KMS-11 (cell line): Measurements from ENCODE around the gene BCAM.

ENCODE experiments used
- H2AFZ ChIP-seq: fragments of 200-600 bp; sonication (generic); 2 replicates; pipeline ENCODE4 v1.6.1; 2016; ENCODE audit warnings: antibody characterized with exemption, mixed run types, low read depth
- H3K27ac ChIP-seq: fragments of 200-600 bp; sonication (generic); 2 replicates; pipeline ENCODE4 v1.6.1; 2016; ENCODE audit warnings: mild to moderate bottlenecking, mixed run types
- H3K27me3 ChIP-seq: fragments of 200-600 bp; sonication (generic); 2 replicates; pipeline ENCODE4 v1.6.1; 2017; ENCODE audit warnings: mild to moderate bottlenecking, low read depth, mixed run types, moderate library complexity; ENCODE audit not compliant: insufficient read depth
- H3K36me3 ChIP-seq: fragments of 200-600 bp; sonication (generic); 2 replicates; pipeline ENCODE4 v1.6.1; 2017; ENCODE audit warnings: mild to moderate bottlenecking, mixed run types; ENCODE audit not compliant: insufficient read depth
- H3K4me1 ChIP-seq: fragments of 200-600 bp; sonication (generic); 2 replicates; pipeline ENCODE4 v1.6.1; 2016; ENCODE audit warnings: mild to moderate bottlenecking, low read depth, mixed run types; ENCODE audit not compliant: poor library complexity, severe bottlenecking
- H3K4me2 ChIP-seq: fragments of 200-600 bp; sonication (generic); 2 replicates; pipeline ENCODE4 v1.7.0; 2016; ENCODE audit warnings: mild to moderate bottlenecking, mixed run types
- H3K4me3 ChIP-seq: fragments of 200-600 bp; sonication (generic); IDR thresholded peaks from 2 replicates; pipeline ENCODE4 v1.6.1; 2017; ENCODE audit warnings: low read depth, low read length, mixed read lengths; ENCODE audit not compliant: insufficient read depth
- H3K79me2 ChIP-seq: fragments of 200-600 bp; sonication (generic); 2 replicates; pipeline ENCODE4 v1.6.1; 2016; ENCODE audit warnings: low read depth, mixed run types; ENCODE audit not compliant: insufficient read depth
- H3K9ac ChIP-seq: fragments of 200-600 bp; sonication (generic); 2 replicates; pipeline ENCODE4 v1.6.1; 2016; ENCODE audit warnings: mild to moderate bottlenecking, mixed run types
- H4K20me1 ChIP-seq: fragments of 200-600 bp; sonication (generic); 2 replicates; pipeline ENCODE4 v1.6.1; 2016; ENCODE audit warnings: mild to moderate bottlenecking, mixed run types; ENCODE audit not compliant: insufficient read depth
- TF ChIP-seq, protein P1 (sequence below): fragments of 200-600 bp; sonication (generic); conservative IDR thresholded peaks from 2 replicates; pipeline ENCODE4 v1.6.1; 2017; ENCODE audit warnings: low read depth, mild to moderate bottlenecking, antibody characterized with exemption, low read length, moderate library complexity, mixed read lengths

The BCAM gene

DNA sequence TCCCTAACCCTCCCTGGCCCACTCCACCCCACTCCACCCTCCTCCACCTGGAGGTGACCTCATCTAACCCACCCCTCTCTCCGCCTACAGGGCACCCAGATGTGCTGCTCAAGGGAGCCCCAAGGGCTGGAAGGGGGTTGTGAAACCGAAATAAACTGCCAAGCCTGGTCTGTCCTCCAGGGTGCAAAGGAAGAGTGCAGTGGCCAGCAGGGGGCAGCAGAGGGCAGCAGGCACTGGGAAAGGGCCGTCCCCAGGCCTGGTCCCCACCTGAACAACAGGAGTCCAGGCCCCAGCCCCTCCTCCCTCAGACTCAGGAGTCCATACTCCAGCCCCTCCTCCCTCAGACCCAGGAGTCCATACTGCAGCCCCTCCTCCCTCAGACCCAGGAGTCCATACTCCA is 8.4 kb upstream of the BCAM start:
- TF ChIP-seq, protein P1, sequence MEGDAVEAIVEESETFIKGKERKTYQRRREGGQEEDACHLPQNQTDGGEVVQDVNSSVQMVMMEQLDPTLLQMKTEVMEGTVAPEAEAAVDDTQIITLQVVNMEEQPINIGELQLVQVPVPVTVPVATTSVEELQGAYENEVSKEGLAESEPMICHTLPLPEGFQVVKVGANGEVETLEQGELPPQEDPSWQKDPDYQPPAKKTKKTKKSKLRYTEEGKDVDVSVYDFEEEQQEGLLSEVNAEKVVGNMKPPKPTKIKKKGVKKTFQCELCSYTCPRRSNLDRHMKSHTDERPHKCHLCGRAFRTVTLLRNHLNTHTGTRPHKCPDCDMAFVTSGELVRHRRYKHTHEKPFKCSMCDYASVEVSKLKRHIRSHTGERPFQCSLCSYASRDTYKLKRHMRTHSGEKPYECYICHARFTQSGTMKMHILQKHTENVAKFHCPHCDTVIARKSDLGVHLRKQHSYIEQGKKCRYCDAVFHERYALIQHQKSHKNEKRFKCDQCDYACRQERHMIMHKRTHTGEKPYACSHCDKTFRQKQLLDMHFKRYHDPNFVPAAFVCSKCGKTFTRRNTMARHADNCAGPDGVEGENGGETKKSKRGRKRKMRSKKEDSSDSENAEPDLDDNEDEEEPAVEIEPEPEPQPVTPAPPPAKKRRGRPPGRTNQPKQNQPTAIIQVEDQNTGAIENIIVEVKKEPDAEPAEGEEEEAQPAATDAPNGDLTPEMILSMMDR, result peak; percentile 86
- Histone ChIP-seq H3K27me3 (peaks cover 34% of the 10 kb centered on the region), H3K4me1 (peaks cover 28% of the 10 kb centered on the region), H3K9ac (no peak overlapping the region), H3K4me3 (no peak overlapping the region), H2AFZ (peak overlapping the region; percentile 29; the same call in 1 of the 2 replicates), H3K79me2 (no peaks in the 10 kb centered on the region), H3K4me2 (peak overlapping the region; percentile 66), H4K20me1 (no peaks in the 10 kb centered on the region), H3K27ac (no peak overlapping the region), H3K36me3 (no peaks in the 10 kb centered on the region)

DNA sequence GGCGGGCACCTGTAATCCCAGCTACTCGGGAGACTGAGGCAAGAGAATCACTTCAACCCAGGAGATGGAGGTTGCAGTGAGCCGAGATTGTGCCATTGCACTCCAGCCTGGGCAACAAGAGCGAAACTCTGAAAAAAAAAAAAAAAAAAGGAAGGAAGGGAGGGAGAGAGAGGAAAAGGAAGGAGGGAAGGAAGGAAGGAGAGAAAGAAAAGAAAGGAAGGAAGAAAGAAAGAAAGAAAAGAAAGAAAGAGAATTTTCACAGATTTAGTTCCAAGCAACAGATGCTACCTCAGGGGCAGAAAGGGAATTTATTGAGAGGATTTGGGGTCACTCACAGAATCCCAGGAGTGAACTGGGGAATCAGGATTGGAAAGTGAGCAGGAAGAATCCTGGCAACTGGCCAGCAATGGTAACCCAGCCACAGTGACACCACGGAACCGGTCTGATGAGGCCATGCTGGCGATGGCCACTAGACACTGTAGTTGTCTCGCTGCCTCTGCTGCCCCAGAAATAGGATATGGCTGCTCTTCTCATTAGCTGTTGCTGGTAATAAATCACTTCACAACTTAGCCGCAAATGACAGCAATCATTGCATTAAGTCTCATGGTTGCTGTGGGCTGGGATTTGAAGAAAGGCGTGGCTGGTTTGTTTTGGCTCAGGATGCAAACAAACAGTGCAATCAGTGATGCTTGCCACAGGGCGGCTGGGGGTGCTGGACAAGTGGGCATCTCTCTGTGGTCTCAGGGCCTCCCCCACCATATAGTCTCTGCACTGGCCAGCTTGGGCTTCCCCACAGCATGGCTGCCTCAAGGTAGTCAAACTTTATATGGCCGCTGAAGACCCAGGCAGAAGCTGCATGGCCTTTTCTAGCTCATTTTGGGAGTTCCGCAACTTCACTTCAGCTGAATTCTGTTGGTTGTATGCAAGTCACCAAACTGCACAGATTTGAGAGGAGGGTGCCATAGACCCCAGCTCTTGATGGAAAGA is 5.2 kb upstream of the BCAM start:
- Histone ChIP-seq H3K9ac (no peak overlapping the region), H4K20me1 (no peaks in the 10 kb centered on the region), H2AFZ (no peak overlapping the region), H3K4me3 (no peak overlapping the region), H3K27me3 (peaks cover 60% of the 10 kb centered on the region), H3K27ac (no peak overlapping the region), H3K4me2 (no peak overlapping the region; the same call in 1 of the 2 replicates), H3K79me2 (no peaks in the 10 kb centered on the region), H3K4me1 (peaks cover 48% of the 10 kb centered on the region), H3K36me3 (no peaks in the 10 kb centered on the region)
- TF ChIP-seq, protein P1, result no peak

DNA sequence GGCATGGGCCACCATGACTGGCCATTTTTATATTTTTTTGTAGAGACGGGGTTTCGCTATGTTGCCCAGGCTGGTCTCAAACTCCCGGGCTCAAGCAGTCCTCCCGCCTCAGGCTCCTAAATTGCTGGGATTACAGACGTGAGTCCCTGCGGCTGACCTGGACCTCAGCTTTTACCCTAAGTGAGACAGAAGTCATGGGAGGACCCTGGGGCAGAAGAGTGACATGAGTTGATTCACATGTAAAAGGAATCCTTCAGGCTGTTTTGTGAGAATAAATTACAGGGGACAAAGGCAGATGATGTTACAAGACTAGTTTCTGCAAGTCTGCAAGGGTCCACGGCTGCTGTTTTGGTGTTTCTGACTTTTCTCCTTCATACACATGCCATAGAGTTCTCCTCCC is 2.6 kb upstream of the BCAM start:
- no peak overlapping the region for H3K27ac ChIP-seq
- H3K4me2 ChIP-seq, result peak overlapping the region; percentile 15; the same call in 1 of the 2 replicates
- H3K4me3 ChIP-seq, result no peak overlapping the region
- no peaks in the 10 kb centered on the region for H4K20me1 ChIP-seq
- H3K27me3 ChIP-seq, result peaks cover 69% of the 10 kb centered on the region
- H3K9ac ChIP-seq, result no peak overlapping the region
- no peaks in the 10 kb centered on the region for H3K36me3 ChIP-seq
- H3K4me1 ChIP-seq, result peaks cover 36% of the 10 kb centered on the region
- TF ChIP-seq, protein P1, result no peak
- no peak overlapping the region for H2AFZ ChIP-seq
- H3K79me2 ChIP-seq, result no peaks in the 10 kb centered on the region

DNA sequence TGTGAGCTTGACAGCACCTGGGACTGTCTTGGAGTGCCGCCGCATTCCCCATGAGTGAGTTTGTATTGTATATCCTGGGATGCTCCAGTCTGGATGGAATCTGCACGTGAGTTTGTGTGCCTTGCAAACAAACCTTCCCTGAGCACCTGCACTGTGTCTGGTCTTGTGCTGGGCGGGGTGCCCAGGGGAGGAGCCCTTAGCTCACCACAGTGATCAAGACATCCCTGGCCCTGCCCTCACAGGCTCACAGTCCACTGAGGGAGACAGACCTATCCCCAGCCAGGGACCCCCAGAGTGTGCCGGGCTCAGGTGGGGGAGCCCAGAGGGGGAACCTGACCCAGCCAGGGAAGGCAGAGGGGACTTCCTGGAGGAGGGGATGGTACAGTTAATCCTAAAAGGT is 1.7 kb upstream of the BCAM start:
- H3K79me2 ChIP-seq, result no peaks in the 10 kb centered on the region
- H3K4me3 ChIP-seq, result no peak overlapping the region
- TF ChIP-seq, protein P1, result no peak
- peaks cover 36% of the 10 kb centered on the region for H3K4me1 ChIP-seq
- H3K9ac ChIP-seq, result no peak overlapping the region
- H2AFZ ChIP-seq, result no peak overlapping the region
- no peaks in the 10 kb centered on the region for H4K20me1 ChIP-seq
- H3K36me3 ChIP-seq, result no peaks in the 10 kb centered on the region
- H3K4me2 ChIP-seq, result no peak overlapping the region
- peaks cover 67% of the 10 kb centered on the region for H3K27me3 ChIP-seq
- no peak overlapping the region for H3K27ac ChIP-seq
